ENCODE data around the gene PCK2. TPM values are rescaled to one million over a fixed set of nuclear protein-coding genes. Genes with fewer than 3 reads are reported as not detected.
"Not testable (repeated sequence)": the region's sequence is repeated elsewhere in the genome, so short reads cannot be mapped to it uniquely, and the experiment has no call there.

Gene PCK2
- total RNA-seq = 100 to 1,000 TPM in 1 of 2 donors, 10 to 100 TPM in 1; 39.8 to 205 TPM
- polyA plus RNA-seq = 100 to 1,000 TPM; 236 to 250 TPM

DNA sequence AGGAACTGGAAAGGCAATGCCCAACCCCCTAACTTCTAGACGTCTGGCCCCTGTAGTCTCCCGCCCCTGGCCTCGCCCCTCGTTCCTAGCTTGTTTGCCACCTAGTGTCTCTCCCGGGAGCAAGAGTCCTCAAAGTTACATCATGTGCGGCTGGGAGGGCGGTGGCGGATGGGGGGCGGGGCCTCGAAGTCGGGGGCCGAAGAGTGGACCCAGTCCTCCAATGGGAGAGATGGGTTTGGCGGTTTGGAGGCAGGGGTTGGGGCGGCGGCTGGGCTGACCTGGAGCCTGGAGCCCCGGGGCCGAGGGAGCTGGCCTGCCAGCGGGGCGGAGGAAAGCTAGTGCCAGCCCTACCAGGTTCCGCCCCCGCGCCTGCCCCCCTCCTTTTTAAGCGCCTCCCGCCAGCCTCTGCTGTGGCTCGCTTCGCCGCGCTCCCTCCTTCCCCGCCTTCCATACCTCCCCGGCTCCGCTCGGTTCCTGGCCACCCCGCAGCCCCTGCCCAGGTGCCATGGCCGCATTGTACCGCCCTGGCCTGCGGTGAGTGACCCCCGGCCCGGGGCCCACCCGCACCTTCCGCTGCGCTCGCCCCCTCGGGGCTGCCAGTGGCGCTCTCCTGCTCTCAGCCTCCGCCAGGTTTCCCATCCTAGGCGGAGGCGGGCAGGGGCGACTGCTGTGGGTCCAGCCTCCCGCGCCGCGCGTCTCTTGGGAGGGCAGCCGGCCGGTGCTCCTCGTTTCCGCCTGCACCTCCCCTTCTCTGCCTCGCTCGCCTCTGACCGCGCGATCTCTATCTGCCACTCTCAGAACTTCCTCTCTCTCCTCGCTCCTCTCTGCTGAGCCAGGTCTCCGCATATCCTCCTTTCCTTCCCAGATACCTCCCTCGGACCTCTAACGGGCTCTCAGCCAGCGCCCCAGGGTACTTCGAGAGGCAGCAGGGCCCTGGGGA, at the start of gene PCK2:
TSS of gene PCK2 (plus strand) at position 411 of the 940 bp plus-strand sequence. CDS start at position 506, 95 bp downstream.
- no peaks in the 10 kb centered on the region for H3K27me3 ChIP-seq (ENCODE audit: control insufficient read depth in 4 of 4, insufficient read depth in 4 of 4, low read length in 3 of 4)
- peaks cover 0 to 9% (median 6%) of the 10 kb centered on the region in 4 donors for H3K36me3 ChIP-seq (ENCODE audit: control insufficient read depth in 4 of 4, insufficient read depth in 3 of 4, low read depth in 1 of 4, low read length in 3 of 4)
- H3K4me1 ChIP-seq (ENCODE audit: control insufficient read depth in 4 of 4, insufficient read depth in 4 of 4, low read length in 3 of 4) = peaks cover 15 to 64% (median 49%) of the 10 kb centered on the region in 4 donors
- peak; percentile 90 for TF ChIP-seq SP1 (IDR thresholded peaks at IDR 0.05)
- TF ChIP-seq, protein P1, sequence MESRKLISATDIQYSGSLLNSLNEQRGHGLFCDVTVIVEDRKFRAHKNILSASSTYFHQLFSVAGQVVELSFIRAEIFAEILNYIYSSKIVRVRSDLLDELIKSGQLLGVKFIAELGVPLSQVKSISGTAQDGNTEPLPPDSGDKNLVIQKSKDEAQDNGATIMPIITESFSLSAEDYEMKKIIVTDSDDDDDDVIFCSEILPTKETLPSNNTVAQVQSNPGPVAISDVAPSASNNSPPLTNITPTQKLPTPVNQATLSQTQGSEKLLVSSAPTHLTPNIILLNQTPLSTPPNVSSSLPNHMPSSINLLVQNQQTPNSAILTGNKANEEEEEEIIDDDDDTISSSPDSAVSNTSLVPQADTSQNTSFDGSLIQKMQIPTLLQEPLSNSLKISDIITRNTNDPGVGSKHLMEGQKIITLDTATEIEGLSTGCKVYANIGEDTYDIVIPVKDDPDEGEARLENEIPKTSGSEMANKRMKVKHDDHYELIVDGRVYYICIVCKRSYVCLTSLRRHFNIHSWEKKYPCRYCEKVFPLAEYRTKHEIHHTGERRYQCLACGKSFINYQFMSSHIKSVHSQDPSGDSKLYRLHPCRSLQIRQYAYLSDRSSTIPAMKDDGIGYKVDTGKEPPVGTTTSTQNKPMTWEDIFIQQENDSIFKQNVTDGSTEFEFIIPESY (IDR thresholded peaks at IDR 0.05) = peak; percentile 37
- peak; percentile 41 for TF ChIP-seq HNF4G (IDR thresholded peaks at IDR 0.05)
- TF ChIP-seq YY1 (IDR thresholded peaks at IDR 0.05) = peak; percentile 67
- TF ChIP-seq NR2F2 (IDR thresholded peaks at IDR 0.05) = no peak
- TF ChIP-seq, protein P2, sequence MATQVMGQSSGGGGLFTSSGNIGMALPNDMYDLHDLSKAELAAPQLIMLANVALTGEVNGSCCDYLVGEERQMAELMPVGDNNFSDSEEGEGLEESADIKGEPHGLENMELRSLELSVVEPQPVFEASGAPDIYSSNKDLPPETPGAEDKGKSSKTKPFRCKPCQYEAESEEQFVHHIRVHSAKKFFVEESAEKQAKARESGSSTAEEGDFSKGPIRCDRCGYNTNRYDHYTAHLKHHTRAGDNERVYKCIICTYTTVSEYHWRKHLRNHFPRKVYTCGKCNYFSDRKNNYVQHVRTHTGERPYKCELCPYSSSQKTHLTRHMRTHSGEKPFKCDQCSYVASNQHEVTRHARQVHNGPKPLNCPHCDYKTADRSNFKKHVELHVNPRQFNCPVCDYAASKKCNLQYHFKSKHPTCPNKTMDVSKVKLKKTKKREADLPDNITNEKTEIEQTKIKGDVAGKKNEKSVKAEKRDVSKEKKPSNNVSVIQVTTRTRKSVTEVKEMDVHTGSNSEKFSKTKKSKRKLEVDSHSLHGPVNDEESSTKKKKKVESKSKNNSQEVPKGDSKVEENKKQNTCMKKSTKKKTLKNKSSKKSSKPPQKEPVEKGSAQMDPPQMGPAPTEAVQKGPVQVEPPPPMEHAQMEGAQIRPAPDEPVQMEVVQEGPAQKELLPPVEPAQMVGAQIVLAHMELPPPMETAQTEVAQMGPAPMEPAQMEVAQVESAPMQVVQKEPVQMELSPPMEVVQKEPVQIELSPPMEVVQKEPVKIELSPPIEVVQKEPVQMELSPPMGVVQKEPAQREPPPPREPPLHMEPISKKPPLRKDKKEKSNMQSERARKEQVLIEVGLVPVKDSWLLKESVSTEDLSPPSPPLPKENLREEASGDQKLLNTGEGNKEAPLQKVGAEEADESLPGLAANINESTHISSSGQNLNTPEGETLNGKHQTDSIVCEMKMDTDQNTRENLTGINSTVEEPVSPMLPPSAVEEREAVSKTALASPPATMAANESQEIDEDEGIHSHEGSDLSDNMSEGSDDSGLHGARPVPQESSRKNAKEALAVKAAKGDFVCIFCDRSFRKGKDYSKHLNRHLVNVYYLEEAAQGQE (IDR thresholded peaks at IDR 0.05) = peak; percentile 85
- TF ChIP-seq, protein P3, sequence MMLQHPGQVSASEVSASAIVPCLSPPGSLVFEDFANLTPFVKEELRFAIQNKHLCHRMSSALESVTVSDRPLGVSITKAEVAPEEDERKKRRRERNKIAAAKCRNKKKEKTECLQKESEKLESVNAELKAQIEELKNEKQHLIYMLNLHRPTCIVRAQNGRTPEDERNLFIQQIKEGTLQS (IDR thresholded peaks at IDR 0.05) = peak; percentile 66
- TF ChIP-seq, protein P4, sequence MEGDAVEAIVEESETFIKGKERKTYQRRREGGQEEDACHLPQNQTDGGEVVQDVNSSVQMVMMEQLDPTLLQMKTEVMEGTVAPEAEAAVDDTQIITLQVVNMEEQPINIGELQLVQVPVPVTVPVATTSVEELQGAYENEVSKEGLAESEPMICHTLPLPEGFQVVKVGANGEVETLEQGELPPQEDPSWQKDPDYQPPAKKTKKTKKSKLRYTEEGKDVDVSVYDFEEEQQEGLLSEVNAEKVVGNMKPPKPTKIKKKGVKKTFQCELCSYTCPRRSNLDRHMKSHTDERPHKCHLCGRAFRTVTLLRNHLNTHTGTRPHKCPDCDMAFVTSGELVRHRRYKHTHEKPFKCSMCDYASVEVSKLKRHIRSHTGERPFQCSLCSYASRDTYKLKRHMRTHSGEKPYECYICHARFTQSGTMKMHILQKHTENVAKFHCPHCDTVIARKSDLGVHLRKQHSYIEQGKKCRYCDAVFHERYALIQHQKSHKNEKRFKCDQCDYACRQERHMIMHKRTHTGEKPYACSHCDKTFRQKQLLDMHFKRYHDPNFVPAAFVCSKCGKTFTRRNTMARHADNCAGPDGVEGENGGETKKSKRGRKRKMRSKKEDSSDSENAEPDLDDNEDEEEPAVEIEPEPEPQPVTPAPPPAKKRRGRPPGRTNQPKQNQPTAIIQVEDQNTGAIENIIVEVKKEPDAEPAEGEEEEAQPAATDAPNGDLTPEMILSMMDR (IDR thresholded peaks at IDR 0.05; ENCODE audit: low read depth, low read length, missing input control) = peak; percentile 1
- TF ChIP-seq RXRA (IDR thresholded peaks at IDR 0.05) = peak; percentile 71 to 75
- peak; percentile 81 to 96 for TF ChIP-seq EGR1 (IDR thresholded peaks at IDR 0.05; ENCODE audit: low read depth in 2 of 2)
- peak in 1 of 2 donors; percentile 53 for TF ChIP-seq GABPA (IDR thresholded peaks at IDR 0.05 in 1 of 2, conservative IDR thresholded peaks at IDR 0.05 in 1 of 2)
- peak; percentile 82 for TF ChIP-seq TAF1 (conservative IDR thresholded peaks at IDR 0.05)
- peak in 1 of 2 donors; percentile 40 for TF ChIP-seq JUND (IDR thresholded peaks at IDR 0.05)
- peak; percentile 86 to 87 for TF ChIP-seq HNF4A (conservative IDR thresholded peaks at IDR 0.05)
- no peak for TF ChIP-seq FOXA1 (IDR thresholded peaks at IDR 0.05)
- TF ChIP-seq, protein P5, sequence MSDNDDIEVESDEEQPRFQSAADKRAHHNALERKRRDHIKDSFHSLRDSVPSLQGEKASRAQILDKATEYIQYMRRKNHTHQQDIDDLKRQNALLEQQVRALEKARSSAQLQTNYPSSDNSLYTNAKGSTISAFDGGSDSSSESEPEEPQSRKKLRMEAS (IDR thresholded peaks at IDR 0.05) = peak; percentile 51
- TF ChIP-seq RAD21 (IDR thresholded peaks at IDR 0.05) = peak in 1 of 2 donors; percentile 35
- TF ChIP-seq FOXA2 (IDR thresholded peaks at IDR 0.05) = no peak
- H3K9ac ChIP-seq (ENCODE audit: low read depth in 1 of 2, low read length in 2 of 2) = peak within 1 kb of the TSS; percentile 93 to 98
- H3K9me3 ChIP-seq (ENCODE audit: control insufficient read depth in 4 of 4, low read length in 3 of 4) = no peaks in the 10 kb centered on the region
- under 1% methylated on average over 68 of the region's 68 CpGs for WGBS
- H3K27ac ChIP-seq (ENCODE audit: low read depth in 1 of 2, low read length in 2 of 2) = peak within 1 kb of the TSS; percentile 93 to 96
- DNase-seq (ENCODE audit: low spot score) = peak; percentile 92
- peak within 1 kb of the TSS; percentile 68 to 82 (median 71) for H3K4me3 ChIP-seq (ENCODE audit: low read depth in 1 of 3, low read length in 3 of 3)

DNA sequence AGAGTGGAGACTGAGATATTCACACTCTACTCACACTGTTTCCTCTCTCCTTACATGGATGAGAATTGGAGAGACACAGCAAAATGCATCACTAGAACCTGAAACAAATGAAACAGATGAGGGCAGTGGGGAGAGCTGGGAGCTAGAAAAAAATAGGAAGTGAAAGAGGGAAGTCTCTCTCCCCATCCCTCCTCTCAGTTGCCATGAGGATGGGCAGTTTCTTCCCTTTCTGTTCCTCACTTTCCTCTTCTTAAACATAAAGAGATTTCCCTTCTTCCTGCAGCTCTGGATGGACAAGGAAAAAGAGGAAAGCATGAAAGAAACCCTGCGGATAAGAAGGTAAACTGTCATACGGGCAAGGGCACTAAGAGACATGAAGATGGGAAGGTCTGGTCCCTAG, 45.1 kb upstream of the PCK2 start:
- H3K27ac ChIP-seq (ENCODE audit: low read depth in 1 of 2, low read length in 2 of 2); H3K27me3 ChIP-seq (ENCODE audit: control insufficient read depth in 4 of 4, insufficient read depth in 4 of 4, low read length in 3 of 4); DNase-seq (ENCODE audit: low spot score); H3K9me3 ChIP-seq (ENCODE audit: control insufficient read depth in 4 of 4, low read length in 3 of 4); H3K9ac ChIP-seq (ENCODE audit: low read depth in 1 of 2, low read length in 2 of 2); H3K4me3 ChIP-seq (ENCODE audit: low read depth in 1 of 3, low read length in 3 of 3); H3K36me3 ChIP-seq (ENCODE audit: control insufficient read depth in 4 of 4, insufficient read depth in 3 of 4, low read depth in 1 of 4, low read length in 3 of 4): not testable (repeated sequence)
- H3K4me1 ChIP-seq (ENCODE audit: control insufficient read depth in 4 of 4, insufficient read depth in 4 of 4, low read length in 3 of 4) = peaks cover 7 to 18% (median 10%) of the 10 kb centered on the region in 4 donors
- WGBS = 78% methylated on average over 2 of the region's 2 CpGs

DNA sequence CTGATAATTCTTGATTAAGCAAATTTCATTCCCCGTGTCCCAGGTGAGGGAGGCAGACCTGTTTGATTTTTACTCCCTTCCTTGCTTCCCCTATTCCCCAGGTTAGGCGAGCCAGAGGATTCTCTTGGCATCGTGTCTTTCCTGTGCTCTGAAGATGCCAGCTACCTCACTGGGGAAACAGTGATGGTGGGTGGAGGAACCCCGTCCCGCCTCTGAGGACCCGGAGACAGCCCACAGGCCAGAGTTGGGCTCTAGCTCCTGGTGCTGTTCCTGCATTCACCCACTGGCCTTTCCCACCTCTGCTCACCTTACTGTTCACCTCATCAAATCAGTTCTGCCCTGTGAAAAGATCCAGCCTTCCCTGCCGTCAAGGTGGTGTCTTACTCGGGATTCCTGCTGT, 43.4 kb upstream of the PCK2 start:
- DNase-seq (ENCODE audit: low spot score); H3K9ac ChIP-seq (ENCODE audit: low read depth in 1 of 2, low read length in 2 of 2): not testable (repeated sequence)
- WGBS = 87% methylated on average over 8 of the region's 8 CpGs

More for the DNA sequence above, 43.4 kb upstream of the PCK2 start:
- not testable (repeated sequence) for H3K4me3 ChIP-seq (ENCODE audit: low read depth in 1 of 3, low read length in 3 of 3); H3K36me3 ChIP-seq (ENCODE audit: control insufficient read depth in 4 of 4, insufficient read depth in 3 of 4, low read depth in 1 of 4, low read length in 3 of 4); H3K27ac ChIP-seq (ENCODE audit: low read depth in 1 of 2, low read length in 2 of 2); H3K27me3 ChIP-seq (ENCODE audit: control insufficient read depth in 4 of 4, insufficient read depth in 4 of 4, low read length in 3 of 4); H3K9me3 ChIP-seq (ENCODE audit: control insufficient read depth in 4 of 4, low read length in 3 of 4)
- H3K4me1 ChIP-seq (ENCODE audit: control insufficient read depth in 4 of 4, insufficient read depth in 4 of 4, low read length in 3 of 4) = peaks cover 7 to 18% (median 10%) of the 10 kb centered on the region in 4 donors

Data from liver (tissue), 9 donors.